ENCODE data around the gene ZDHHC14.

GRCh38 chr6:157481189-157481864, 100.3 kb downstream of the ZDHHC14 start:
- TF ChIP-seq POLR2A (IDR thresholded peaks at IDR 0.05) (no peak), POLR2AphosphoS5 (IDR thresholded peaks at IDR 0.05) (no peak)

All from prostate gland (tissue), 1 donor.